ENCODE results near the gene OR4F6.

OR4F6 gene

GRCh38 chr15:101804375-101804774 is 1.1 kb downstream of the OR4F6 start:
- Histone ChIP-seq H3K9me3 (ENCODE audit: control insufficient read depth in 5 of 5, low read length in 5 of 5) (no peaks in the 10 kb centered on the region), H3K9ac (ENCODE audit: low read length in 5 of 5) (no peak overlapping the region), H3K27me3 (ENCODE audit: control insufficient read depth in 5 of 5, insufficient read depth in 4 of 5, low read length in 5 of 5) (peaks cover 0 to 4% (median 3%) of the 10 kb centered on the region in 5 donors)

GRCh38 chr15:101804941-101805340 is 1.6 kb downstream of the OR4F6 start:
- no peaks in the 10 kb centered on the region for H3K9me3 ChIP-seq (ENCODE audit: control insufficient read depth in 5 of 5, low read length in 5 of 5)
- H3K9ac ChIP-seq (ENCODE audit: low read length in 5 of 5), result no peak overlapping the region
- peaks cover 0 to 4% (median 3%) of the 10 kb centered on the region in 5 donors for H3K27me3 ChIP-seq (ENCODE audit: control insufficient read depth in 5 of 5, insufficient read depth in 4 of 5, low read length in 5 of 5)
- no peaks in the 10 kb centered on the region for H3K36me3 ChIP-seq (ENCODE audit: control insufficient read depth in 5 of 5, insufficient read depth in 5 of 5, low read length in 5 of 5)
- no peaks in the 10 kb centered on the region for H3K4me1 ChIP-seq (ENCODE audit: control insufficient read depth in 5 of 5, insufficient read depth in 5 of 5, low read length in 5 of 5)
- no peak overlapping the region for H3K27ac ChIP-seq (ENCODE audit: low read depth, low read length)
- no peak overlapping the region for H3K4me3 ChIP-seq (ENCODE audit: low read depth in 1 of 5, low read length in 5 of 5)

More at GRCh38 chr15:101804375-101804774, 1.1 kb downstream of the OR4F6 start:
- Histone ChIP-seq H3K4me3 (ENCODE audit: low read depth in 1 of 5, low read length in 5 of 5) (no peak overlapping the region), H3K27ac (ENCODE audit: low read depth, low read length) (no peak overlapping the region), H3K4me1 (ENCODE audit: control insufficient read depth in 5 of 5, insufficient read depth in 5 of 5, low read length in 5 of 5) (no peaks in the 10 kb centered on the region), H3K36me3 (ENCODE audit: control insufficient read depth in 5 of 5, insufficient read depth in 5 of 5, low read length in 5 of 5) (no peaks in the 10 kb centered on the region)

- no peaks in the 10 kb centered on the region for H3K9me3 ChIP-seq (ENCODE audit: control insufficient read depth in 5 of 5, low read length in 5 of 5)
- no peak overlapping the region for H3K9ac ChIP-seq (ENCODE audit: low read length in 5 of 5)
- H3K4me3 ChIP-seq (ENCODE audit: low read depth in 1 of 5, low read length in 5 of 5), result no peak overlapping the region
- H3K36me3 ChIP-seq (ENCODE audit: control insufficient read depth in 5 of 5, insufficient read depth in 5 of 5, low read length in 5 of 5), result no peaks in the 10 kb centered on the region
- no peak overlapping the region for H3K27ac ChIP-seq (ENCODE audit: low read depth, low read length)
- peaks cover 0 to 4% (median 3%) of the 10 kb centered on the region in 5 donors for H3K27me3 ChIP-seq (ENCODE audit: control insufficient read depth in 5 of 5, insufficient read depth in 4 of 5, low read length in 5 of 5)
- H3K4me1 ChIP-seq (ENCODE audit: control insufficient read depth in 5 of 5, insufficient read depth in 5 of 5, low read length in 5 of 5), result no peaks in the 10 kb centered on the region
Measured at GRCh38 chr15:101805605-101806345, 2.5 kb downstream of the OR4F6 start.

GRCh38 chr15:101807345-101807945 is 4.1 kb downstream of the OR4F6 start:
- H3K4me1 ChIP-seq (ENCODE audit: control insufficient read depth in 5 of 5, insufficient read depth in 5 of 5, low read length in 5 of 5), result no peaks in the 10 kb centered on the region
- H3K36me3 ChIP-seq (ENCODE audit: control insufficient read depth in 5 of 5, insufficient read depth in 5 of 5, low read length in 5 of 5), result no peaks in the 10 kb centered on the region
- no peaks in the 10 kb centered on the region for H3K9me3 ChIP-seq (ENCODE audit: control insufficient read depth in 5 of 5, low read length in 5 of 5)
- no peak overlapping the region for H3K4me3 ChIP-seq (ENCODE audit: low read depth in 1 of 5, low read length in 5 of 5)
- H3K9ac ChIP-seq (ENCODE audit: low read length in 5 of 5), result no peak overlapping the region
- H3K27me3 ChIP-seq (ENCODE audit: control insufficient read depth in 5 of 5, insufficient read depth in 4 of 5, low read length in 5 of 5), result peaks cover 0 to 4% (median 3%) of the 10 kb centered on the region in 5 donors
- H3K27ac ChIP-seq (ENCODE audit: low read depth, low read length), result no peak overlapping the region

- no peak overlapping the region for H3K4me3 ChIP-seq (ENCODE audit: low read depth in 1 of 5, low read length in 5 of 5)
- H3K36me3 ChIP-seq (ENCODE audit: control insufficient read depth in 5 of 5, insufficient read depth in 5 of 5, low read length in 5 of 5), result no peaks in the 10 kb centered on the region
- no peak overlapping the region for H3K27ac ChIP-seq (ENCODE audit: low read depth, low read length)
- no peaks in the 10 kb centered on the region for H3K4me1 ChIP-seq (ENCODE audit: control insufficient read depth in 5 of 5, insufficient read depth in 5 of 5, low read length in 5 of 5)
- H3K9ac ChIP-seq (ENCODE audit: low read length in 5 of 5), result no peak overlapping the region
- peaks cover 0 to 4% (median 1%) of the 10 kb centered on the region in 5 donors for H3K27me3 ChIP-seq (ENCODE audit: control insufficient read depth in 5 of 5, insufficient read depth in 4 of 5, low read length in 5 of 5)
- no peaks in the 10 kb centered on the region for H3K9me3 ChIP-seq (ENCODE audit: control insufficient read depth in 5 of 5, low read length in 5 of 5)
Measured at GRCh38 chr15:101808201-101808600, 4.9 kb downstream of the OR4F6 start.

GRCh38 chr15:101810456-101810855 is 7.1 kb downstream of the OR4F6 start:
- Histone ChIP-seq H3K9ac (ENCODE audit: low read length in 5 of 5) (no peak overlapping the region), H3K9me3 (ENCODE audit: control insufficient read depth in 5 of 5, low read length in 5 of 5) (no peaks in the 10 kb centered on the region)

GRCh38 chr15:101810876-101811275 is 7.6 kb downstream of the OR4F6 start:
- no peak overlapping the region for H3K4me3 ChIP-seq (ENCODE audit: low read depth in 1 of 5, low read length in 5 of 5)
- H3K27ac ChIP-seq (ENCODE audit: low read depth, low read length), result no peak overlapping the region
- H3K36me3 ChIP-seq (ENCODE audit: control insufficient read depth in 5 of 5, insufficient read depth in 5 of 5, low read length in 5 of 5), result no peaks in the 10 kb centered on the region
- no peaks in the 10 kb centered on the region for H3K4me1 ChIP-seq (ENCODE audit: control insufficient read depth in 5 of 5, insufficient read depth in 5 of 5, low read length in 5 of 5)
- H3K9ac ChIP-seq (ENCODE audit: low read length in 5 of 5), result no peak overlapping the region
- no peaks in the 10 kb centered on the region for H3K9me3 ChIP-seq (ENCODE audit: control insufficient read depth in 5 of 5, low read length in 5 of 5)
- peaks cover 0 to 2% (median 0%) of the 10 kb centered on the region in 5 donors for H3K27me3 ChIP-seq (ENCODE audit: control insufficient read depth in 5 of 5, insufficient read depth in 4 of 5, low read length in 5 of 5)

More at GRCh38 chr15:101810456-101810855, 7.1 kb downstream of the OR4F6 start:
- Histone ChIP-seq H3K4me3 (ENCODE audit: low read depth in 1 of 5, low read length in 5 of 5) (no peak overlapping the region), H3K27ac (ENCODE audit: low read depth, low read length) (no peak overlapping the region), H3K27me3 (ENCODE audit: control insufficient read depth in 5 of 5, insufficient read depth in 4 of 5, low read length in 5 of 5) (peaks cover 0 to 4% (median 0%) of the 10 kb centered on the region in 5 donors), H3K36me3 (ENCODE audit: control insufficient read depth in 5 of 5, insufficient read depth in 5 of 5, low read length in 5 of 5) (no peaks in the 10 kb centered on the region), H3K4me1 (ENCODE audit: control insufficient read depth in 5 of 5, insufficient read depth in 5 of 5, low read length in 5 of 5) (no peaks in the 10 kb centered on the region)

- Histone ChIP-seq H3K9me3 (ENCODE audit: control insufficient read depth in 5 of 5, low read length in 5 of 5) (no peaks in the 10 kb centered on the region), H3K4me1 (ENCODE audit: control insufficient read depth in 5 of 5, insufficient read depth in 5 of 5, low read length in 5 of 5) (no peaks in the 10 kb centered on the region), H3K27me3 (ENCODE audit: control insufficient read depth in 5 of 5, insufficient read depth in 4 of 5, low read length in 5 of 5) (no peaks in the 10 kb centered on the region), H3K27ac (ENCODE audit: low read depth, low read length) (no peak within 1 kb of the TSS), H3K36me3 (ENCODE audit: control insufficient read depth in 5 of 5, insufficient read depth in 5 of 5, low read length in 5 of 5) (no peaks in the 10 kb centered on the region), H3K4me3 (ENCODE audit: low read depth in 1 of 5, low read length in 5 of 5) (no peak within 1 kb of the TSS), H3K9ac (ENCODE audit: low read length in 5 of 5) (no peak within 1 kb of the TSS)
Measured at GRCh38 chr15:101811902-101812301, 8.6 kb downstream of the OR4F6 start, which contains the start of gene OR4F15. TSS of gene OR4F15 (plus strand) at chr15:101812202. CDS start at chr15:101818187, 5,985 bp downstream.

GRCh38 chr15:101813803-101814534 is 10.7 kb downstream of the OR4F6 start:
- H3K27me3 ChIP-seq (ENCODE audit: control insufficient read depth in 5 of 5, insufficient read depth in 4 of 5, low read length in 5 of 5), result no peaks in the 10 kb centered on the region
- H3K27ac ChIP-seq (ENCODE audit: low read depth, low read length), result no peak overlapping the region

GRCh38 chr15:101820781-101821180 is 17.5 kb downstream of the OR4F6 start:
- Histone ChIP-seq H3K27me3 (ENCODE audit: control insufficient read depth in 5 of 5, insufficient read depth in 4 of 5, low read length in 5 of 5) (peaks cover 0 to 3% (median 0%) of the 10 kb centered on the region in 5 donors), H3K4me3 (ENCODE audit: low read depth in 1 of 5, low read length in 5 of 5) (no peak overlapping the region), H3K4me1 (ENCODE audit: control insufficient read depth in 5 of 5, insufficient read depth in 5 of 5, low read length in 5 of 5) (no peaks in the 10 kb centered on the region), H3K36me3 (ENCODE audit: control insufficient read depth in 5 of 5, insufficient read depth in 5 of 5, low read length in 5 of 5) (no peaks in the 10 kb centered on the region), H3K9ac (ENCODE audit: low read length in 5 of 5) (no peak overlapping the region), H3K9me3 (ENCODE audit: control insufficient read depth in 5 of 5, low read length in 5 of 5) (no peaks in the 10 kb centered on the region), H3K27ac (ENCODE audit: low read depth, low read length) (no peak overlapping the region)

More at GRCh38 chr15:101813803-101814534, 10.7 kb downstream of the OR4F6 start:
- Histone ChIP-seq H3K4me1 (ENCODE audit: control insufficient read depth in 5 of 5, insufficient read depth in 5 of 5, low read length in 5 of 5) (no peaks in the 10 kb centered on the region), H3K9ac (ENCODE audit: low read length in 5 of 5) (no peak overlapping the region), H3K36me3 (ENCODE audit: control insufficient read depth in 5 of 5, insufficient read depth in 5 of 5, low read length in 5 of 5) (no peaks in the 10 kb centered on the region), H3K4me3 (ENCODE audit: low read depth in 1 of 5, low read length in 5 of 5) (no peak overlapping the region), H3K9me3 (ENCODE audit: control insufficient read depth in 5 of 5, low read length in 5 of 5) (no peaks in the 10 kb centered on the region)
